Right atrium auricular region (tissue), 2 donors: ENCODE data around the gene TTBK2. TPM values are rescaled to one million over a fixed set of nuclear protein-coding genes. Genes with fewer than 3 reads are reported as not detected.

Source experiments
- DNase-seq: peaks from one replicate; pipeline ENCODE4 v3.0.0-alpha.2; 2019; ENCODE audit warnings: low spot score
- H3K27ac ChIP-seq, 2 donors: fragments of 200-600 bp; sonication (generic); 1 replicate in 1 of 2; 2 replicates in 1 of 2; pipeline ENCODE4 v1.5.1; 2016 to 2019
- H3K27me3 ChIP-seq, 2 donors: fragments of 200-600 bp; sonication (generic); one replicate each; pipeline versions ENCODE4 v1.5.1 to v1.6.0; 2017 to 2019
- H3K36me3 ChIP-seq: fragments of 200-600 bp; sonication (generic); one replicate; pipeline ENCODE4 v1.5.1; 2016
- H3K4me1 ChIP-seq, 2 donors: fragments of 200-600 bp; sonication (generic); one replicate each; pipeline versions ENCODE4 v1.5.1 to v1.6.0; 2017 to 2019
- H3K4me3 ChIP-seq, 2 donors: fragments of 200-600 bp; sonication (generic); 1 replicate in 1 of 2; 2 replicates in 1 of 2; pipeline ENCODE4 v1.5.1; 2017 to 2019; ENCODE audit warnings: mild to moderate bottlenecking in 1 of 2, moderate library complexity in 1 of 2
- H3K9me3 ChIP-seq, 2 donors: fragments of 200-600 bp; sonication (generic); one replicate each; pipeline ENCODE4 v1.5.1; 2019
- CTCF ChIP-seq, 2 donors: fragments of 200-600 bp; sonication (generic); IDR thresholded peaks; one replicate each; pipeline ENCODE4 v1.5.1; 2019; ENCODE audit warnings: antibody characterized with exemption in 2 of 2
- total RNA-seq, 2 donors: library from RNA; depleted of rRNA; stranded (reverse); fragments of >200 nt; gene quantifications; one replicate each; pipeline ENCODE4 v1.1.0, GENCODE V29; 2016

TTBK2 gene
- total RNA-seq, 2 donors from 2014 or later, result 16.3 to 19.7 TPM

- Histone ChIP-seq H3K4me1 (no peaks in the 10 kb centered on the region), H3K36me3 (peaks cover 8% of the 10 kb centered on the region), H3K9me3 (no peaks in the 10 kb centered on the region), H3K27me3 (no peaks in the 10 kb centered on the region), H3K27ac (no peak overlapping the region), H3K4me3 (no peak overlapping the region)
- no peak for TF ChIP-seq CTCF (IDR thresholded peaks at IDR 0.05)
- DNase-seq, result no peak
Observed at GRCh38 chr15:42849836-42850235, 70.7 kb downstream of the TTBK2 start.

- H3K9me3 ChIP-seq, result no peaks in the 10 kb centered on the region
- H3K27me3 ChIP-seq, result no peaks in the 10 kb centered on the region
- TF ChIP-seq CTCF (IDR thresholded peaks at IDR 0.05), result no peak
- no peaks in the 10 kb centered on the region for H3K4me1 ChIP-seq
- H3K36me3 ChIP-seq, result peaks cover 9% of the 10 kb centered on the region
- no peak for DNase-seq
- H3K27ac ChIP-seq, result no peak overlapping the region
- H3K4me3 ChIP-seq, result no peak overlapping the region
Observed at GRCh38 chr15:42848846-42849245, 71.7 kb downstream of the TTBK2 start.

GRCh38 chr15:42846647-42847046 lies 73.9 kb downstream of the TTBK2 start:
- TF ChIP-seq CTCF (IDR thresholded peaks at IDR 0.05), result no peak
- no peak for DNase-seq
- Histone ChIP-seq H3K4me3 (no peak overlapping the region), H3K9me3 (no peaks in the 10 kb centered on the region), H3K27me3 (no peaks in the 10 kb centered on the region), H3K36me3 (peaks cover 3% of the 10 kb centered on the region), H3K27ac (no peak overlapping the region), H3K4me1 (no peaks in the 10 kb centered on the region)

GRCh38 chr15:42845581-42845980 lies 75.0 kb downstream of the TTBK2 start:
- no peaks in the 10 kb centered on the region for H3K4me1 ChIP-seq
- no peak overlapping the region for H3K4me3 ChIP-seq
- H3K27ac ChIP-seq, result no peak overlapping the region
- H3K27me3 ChIP-seq, result no peaks in the 10 kb centered on the region
- DNase-seq, result no peak
- H3K36me3 ChIP-seq, result peaks cover 3% of the 10 kb centered on the region
- no peaks in the 10 kb centered on the region for H3K9me3 ChIP-seq
- TF ChIP-seq CTCF (IDR thresholded peaks at IDR 0.05), result no peak

- Histone ChIP-seq H3K4me1 (no peaks in the 10 kb centered on the region), H3K4me3 (no peak overlapping the region), H3K36me3 (peaks cover 12% of the 10 kb centered on the region), H3K27me3 (no peaks in the 10 kb centered on the region), H3K9me3 (no peaks in the 10 kb centered on the region), H3K27ac (no peak overlapping the region)
- DNase-seq, result no peak
- no peak for TF ChIP-seq CTCF (IDR thresholded peaks at IDR 0.05)
Observed at GRCh38 chr15:42843699-42844098, 76.9 kb downstream of the TTBK2 start.

- TF ChIP-seq CTCF (IDR thresholded peaks at IDR 0.05), result no peak
- Histone ChIP-seq H3K4me1 (no peaks in the 10 kb centered on the region), H3K36me3 (peaks cover 9% of the 10 kb centered on the region)
Observed at GRCh38 chr15:42836251-42836650, 84.3 kb downstream of the TTBK2 start.

More at GRCh38 chr15:42836251-42836650, 84.3 kb downstream of the TTBK2 start:
- H3K27me3 ChIP-seq, result no peaks in the 10 kb centered on the region
- H3K4me3 ChIP-seq, result no peak overlapping the region
- H3K9me3 ChIP-seq, result no peaks in the 10 kb centered on the region
- DNase-seq, result no peak
- H3K27ac ChIP-seq, result no peak overlapping the region
